Vagina (tissue), 2 donors: ENCODE results near the gene SH3D19.

Experiments
- POLR2A ChIP-seq, 2 donors: fragments of 450-650 bp; IDR thresholded peaks; one replicate each; pipeline ENCODE4 v1.6.1; 2017; ENCODE audit warnings: antibody characterized with exemption in 2 of 2, mild to moderate bottlenecking in 2 of 2, moderate library complexity in 2 of 2
- POLR2AphosphoS5 ChIP-seq, 2 donors: sonication (generic); formaldehyde crosslinking; IDR thresholded peaks; one replicate each; pipeline ENCODE4 v1.9.0; 2017; ENCODE audit warnings: antibody characterized with exemption in 2 of 2, mild to moderate bottlenecking in 2 of 2, low read depth in 1 of 2; ENCODE audit not compliant: insufficient read depth in 1 of 2
- TF ChIP-seq, protein P1 (sequence below), 3 experiments: fragments of 450-650 bp in 2 of 3; fragments of 200-600 bp in 1 of 3; sonication (generic) in 1 of 3; IDR thresholded peaks; one replicate each; pipeline ENCODE4 v1.5.1; 2017 to 2019; ENCODE audit warnings: antibody characterized with exemption in 3 of 3, mild to moderate bottlenecking in 2 of 3, moderate library complexity in 2 of 3

DNA sequence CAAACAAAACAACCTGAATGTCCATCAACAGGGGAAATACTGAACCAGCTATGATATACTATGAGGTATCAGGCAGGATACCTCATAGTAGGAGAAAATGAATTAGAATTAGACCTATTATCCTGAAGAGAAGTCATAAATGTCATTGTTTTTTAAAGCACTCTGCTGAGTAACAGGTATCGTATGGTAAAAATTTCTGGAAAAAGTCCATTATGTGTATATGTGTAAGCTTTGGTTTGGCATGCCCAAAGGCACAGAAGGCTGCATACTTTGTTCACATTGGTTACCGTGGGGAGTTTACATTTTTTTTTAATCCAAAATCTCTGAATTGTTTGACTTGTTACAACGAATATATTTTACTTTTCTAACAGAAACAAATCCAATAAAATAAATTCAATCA lies 155.5 kb downstream of the SH3D19 start:
- TF ChIP-seq POLR2A (IDR thresholded peaks at IDR 0.05) (no peak), POLR2AphosphoS5 (IDR thresholded peaks at IDR 0.05; ENCODE audit: insufficient read depth in 1 of 2, low read depth in 1 of 2) (no peak)
- TF ChIP-seq, protein P1, sequence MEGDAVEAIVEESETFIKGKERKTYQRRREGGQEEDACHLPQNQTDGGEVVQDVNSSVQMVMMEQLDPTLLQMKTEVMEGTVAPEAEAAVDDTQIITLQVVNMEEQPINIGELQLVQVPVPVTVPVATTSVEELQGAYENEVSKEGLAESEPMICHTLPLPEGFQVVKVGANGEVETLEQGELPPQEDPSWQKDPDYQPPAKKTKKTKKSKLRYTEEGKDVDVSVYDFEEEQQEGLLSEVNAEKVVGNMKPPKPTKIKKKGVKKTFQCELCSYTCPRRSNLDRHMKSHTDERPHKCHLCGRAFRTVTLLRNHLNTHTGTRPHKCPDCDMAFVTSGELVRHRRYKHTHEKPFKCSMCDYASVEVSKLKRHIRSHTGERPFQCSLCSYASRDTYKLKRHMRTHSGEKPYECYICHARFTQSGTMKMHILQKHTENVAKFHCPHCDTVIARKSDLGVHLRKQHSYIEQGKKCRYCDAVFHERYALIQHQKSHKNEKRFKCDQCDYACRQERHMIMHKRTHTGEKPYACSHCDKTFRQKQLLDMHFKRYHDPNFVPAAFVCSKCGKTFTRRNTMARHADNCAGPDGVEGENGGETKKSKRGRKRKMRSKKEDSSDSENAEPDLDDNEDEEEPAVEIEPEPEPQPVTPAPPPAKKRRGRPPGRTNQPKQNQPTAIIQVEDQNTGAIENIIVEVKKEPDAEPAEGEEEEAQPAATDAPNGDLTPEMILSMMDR (IDR thresholded peaks at IDR 0.05), result no peak
